VCaP (cell line): ENCODE results near the gene FAM171A1.

Experiments
- H3K27ac ChIP-seq: fragments of 450-650 bp; 2 replicates; pipeline ENCODE4 v1.5.1; 2017
- CTCF ChIP-seq: fragments of 450-650 bp; conservative IDR thresholded peaks from 2 replicates; pipeline ENCODE4 v1.5.1; 2017; ENCODE audit warnings: mild to moderate bottlenecking, moderate library complexity

Gene FAM171A1

GRCh38 chr10:15322356-15322755 is 48.7 kb downstream of the FAM171A1 start:
- no peak for TF ChIP-seq CTCF
- peak overlapping the region; percentile 26 for H3K27ac ChIP-seq

- peak overlapping the region; percentile 26 for H3K27ac ChIP-seq
Observed at GRCh38 chr10:15321431-15322341, 49.4 kb downstream of the FAM171A1 start.

GRCh38 chr10:15320522-15321203 is 50.4 kb downstream of the FAM171A1 start:
- H3K27ac ChIP-seq: peak overlapping the region; percentile 26
- no peak for TF ChIP-seq CTCF

More at GRCh38 chr10:15321431-15322341, 49.4 kb downstream of the FAM171A1 start:
- no peak for TF ChIP-seq CTCF

- no peak overlapping the region for H3K27ac ChIP-seq
- TF ChIP-seq CTCF: no peak
Observed at GRCh38 chr10:15320118-15320517, 51.0 kb downstream of the FAM171A1 start.

GRCh38 chr10:15316871-15317464 is 54.1 kb downstream of the FAM171A1 start:
- H3K27ac ChIP-seq: no peak overlapping the region
- no peak for TF ChIP-seq CTCF

- H3K27ac ChIP-seq: no peak overlapping the region
- no peak for TF ChIP-seq CTCF
Observed at GRCh38 chr10:15316145-15316544, 54.9 kb downstream of the FAM171A1 start.

GRCh38 chr10:15315286-15315685 is 55.8 kb downstream of the FAM171A1 start:
- no peak for TF ChIP-seq CTCF
- H3K27ac ChIP-seq: no peak overlapping the region
